Tibial nerve (tissue), 4 donors: ENCODE results near the gene PPAT.

ENCODE experiments used
- CTCF ChIP-seq, 5 experiments: fragments of 200-600 bp in 3 of 5; fragments of 450-650 bp in 2 of 5; sonication (generic) in 3 of 5; IDR thresholded peaks; one replicate each; pipeline ENCODE4 v1.5.1; 2016 to 2019; ENCODE audit warnings: antibody characterized with exemption in 5 of 5, mild to moderate bottlenecking in 3 of 5, moderate library complexity in 2 of 5
- EP300 ChIP-seq, 2 donors: sonication (generic); formaldehyde crosslinking; IDR thresholded peaks; one replicate each; pipeline ENCODE4 v1.6.1; 2017; ENCODE audit warnings: antibody characterized with exemption in 2 of 2, mild to moderate bottlenecking in 1 of 2

DNA sequence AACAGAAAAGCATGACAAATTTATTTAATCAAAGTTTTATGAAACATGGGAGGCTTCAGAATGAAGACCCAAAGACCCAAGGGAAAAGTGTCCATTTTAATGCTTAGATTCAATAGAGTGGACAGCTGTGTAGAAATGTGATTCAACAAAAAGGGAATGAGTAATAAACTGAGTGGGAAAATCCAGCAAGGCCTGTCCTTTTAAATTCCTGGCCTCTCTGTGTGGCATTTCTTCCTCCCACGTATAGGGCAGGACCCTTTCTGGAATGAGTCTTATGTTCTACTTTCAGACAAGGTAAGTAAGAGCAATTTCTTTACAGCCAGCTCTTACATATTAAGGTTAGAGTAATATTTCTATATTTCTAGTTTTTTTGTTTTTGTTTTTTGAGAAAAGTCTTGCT is 62.6 kb downstream of the PPAT start:
- TF ChIP-seq CTCF (IDR thresholded peaks at IDR 0.05) = no peak
- TF ChIP-seq EP300 (IDR thresholded peaks at IDR 0.05) = no peak
